Activated CD4-positive, alpha-beta T cell treated with anti-CD3 and anti-CD28 coated beads for 1 hour (primary cell): ENCODE data around the gene SEC23IP.

Experiments
- DNase-seq: peaks from one replicate; pipeline ENCODE4 v3.0.0-alpha.2; 2020

Gene SEC23IP

GRCh38 chr10:119942973-119943372 lies 50.4 kb downstream of the SEC23IP start:
- DNase-seq: no peak

GRCh38 chr10:119945805-119946204 lies 53.3 kb downstream of the SEC23IP start:
- no peak for DNase-seq

DNA sequence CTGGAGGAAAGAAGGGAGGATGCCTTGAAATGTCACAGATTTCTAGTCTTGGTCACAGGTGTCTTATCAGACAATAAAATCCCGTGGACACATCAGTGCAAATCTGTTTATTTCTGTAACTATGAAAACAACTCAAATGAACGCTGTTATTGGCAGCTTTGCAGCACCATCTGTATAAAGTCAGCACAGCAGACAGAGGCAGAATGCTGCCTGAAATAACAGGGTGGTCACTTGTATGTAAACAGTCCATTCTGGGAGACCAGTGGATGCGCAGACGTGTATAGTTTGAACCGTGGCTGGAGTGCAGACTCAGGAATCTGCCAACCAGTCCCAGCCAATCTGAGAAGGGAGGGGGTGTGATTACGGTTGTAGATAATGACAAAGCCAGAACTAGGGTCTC lies 54.8 kb downstream of the SEC23IP start:
- DNase-seq: no peak

GRCh38 chr10:119957451-119957850 lies 64.9 kb downstream of the SEC23IP start:
- DNase-seq: no peak

GRCh38 chr10:119962837-119963236 lies 70.3 kb downstream of the SEC23IP start:
- no peak for DNase-seq

DNA sequence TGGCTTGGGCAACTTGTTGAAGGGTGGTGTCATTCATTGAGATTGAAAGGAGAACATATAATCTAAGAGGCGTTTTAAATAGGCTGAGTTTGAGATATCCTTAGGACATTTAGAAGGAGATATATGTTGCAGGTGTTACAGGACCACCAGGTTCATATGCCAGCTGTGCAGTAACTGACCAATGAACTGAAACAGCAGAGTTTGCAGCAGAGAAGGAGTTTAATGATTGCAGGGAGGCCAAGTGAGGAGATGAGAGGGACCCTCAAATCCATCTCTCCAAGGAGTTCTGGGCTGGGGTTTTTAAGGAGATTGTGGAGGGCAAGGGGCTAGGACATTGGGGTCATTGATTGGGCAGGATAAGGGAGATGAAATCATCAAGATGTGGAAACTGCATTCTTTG lies 74.5 kb downstream of the SEC23IP start:
- DNase-seq: no peak

GRCh38 chr10:119969609-119970008 lies 77.1 kb downstream of the SEC23IP start:
- DNase-seq: no peak

GRCh38 chr10:119970107-119970506 lies 77.6 kb downstream of the SEC23IP start:
- DNase-seq: no peak

- DNase-seq: no peak
These were observed 78.4 kb downstream of the SEC23IP start for GRCh38 chr10:119970963-119971362.

GRCh38 chr10:119973281-119973680 lies 80.8 kb downstream of the SEC23IP start:
- DNase-seq: no peak

DNA sequence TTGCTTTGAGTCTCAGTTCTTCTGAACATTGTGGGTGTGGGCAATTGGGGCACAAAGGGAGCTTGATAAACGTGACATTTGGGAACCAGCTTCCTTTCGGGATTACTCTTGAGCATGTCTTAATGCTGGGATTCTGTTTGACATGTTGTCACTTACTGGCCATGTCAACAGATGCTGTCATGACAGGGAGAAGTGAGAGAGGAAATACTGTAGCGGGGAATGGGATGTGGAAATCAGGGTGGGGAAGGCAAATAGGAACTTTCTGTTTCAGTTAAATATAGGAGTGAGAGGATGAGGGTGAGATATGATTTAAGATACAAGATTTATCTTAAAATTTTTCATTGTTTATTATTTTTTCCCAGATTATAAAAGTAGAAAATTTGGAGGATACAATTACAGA lies 83.9 kb downstream of the SEC23IP start:
- DNase-seq: no peak

DNA sequence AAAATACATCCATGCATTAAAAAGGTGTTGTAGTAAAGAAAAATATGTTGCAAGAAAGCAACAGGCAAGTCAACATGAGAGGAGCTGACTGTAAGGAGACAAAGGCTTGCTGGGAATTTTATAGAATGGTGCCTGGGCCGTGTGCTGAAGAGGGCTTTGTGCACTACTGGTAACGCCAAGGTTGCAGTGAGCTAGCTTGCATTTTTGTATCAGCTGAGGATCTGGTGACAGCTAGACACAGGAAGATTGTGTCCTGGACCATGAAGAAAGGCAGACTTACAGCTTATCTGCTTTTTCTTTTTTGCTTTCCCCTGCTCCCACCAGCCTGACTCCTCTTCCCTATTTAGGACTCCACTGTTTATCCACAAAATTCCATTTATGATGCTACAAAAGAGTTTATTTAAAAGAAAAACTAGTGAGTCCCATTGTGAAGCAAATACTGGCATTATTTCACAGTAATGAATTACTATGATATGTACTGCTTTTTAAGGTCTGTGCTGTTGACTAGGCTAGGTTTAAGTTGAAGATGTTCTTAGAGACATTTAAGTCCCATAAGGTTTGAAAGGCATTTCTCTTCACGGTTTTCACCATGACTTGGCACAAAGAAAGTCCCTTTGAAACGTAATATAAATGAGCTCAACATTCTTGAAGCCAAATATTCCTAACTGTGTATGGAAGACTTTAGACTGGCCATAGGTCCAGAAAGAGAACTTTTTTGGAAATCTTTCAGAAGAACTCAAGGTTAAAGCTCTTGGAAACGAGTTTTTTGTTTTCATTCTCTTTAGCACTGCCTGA lies 88.6 kb downstream of the SEC23IP start:
- no peak for DNase-seq

- DNase-seq: no peak
These were observed 89.3 kb downstream of the SEC23IP start for GRCh38 chr10:119981826-119982225.

GRCh38 chr10:119988333-119988732 lies 95.8 kb downstream of the SEC23IP start:
- DNase-seq: no peak

GRCh38 chr10:119989966-119990365 lies 97.4 kb downstream of the SEC23IP start:
- DNase-seq: no peak

DNA sequence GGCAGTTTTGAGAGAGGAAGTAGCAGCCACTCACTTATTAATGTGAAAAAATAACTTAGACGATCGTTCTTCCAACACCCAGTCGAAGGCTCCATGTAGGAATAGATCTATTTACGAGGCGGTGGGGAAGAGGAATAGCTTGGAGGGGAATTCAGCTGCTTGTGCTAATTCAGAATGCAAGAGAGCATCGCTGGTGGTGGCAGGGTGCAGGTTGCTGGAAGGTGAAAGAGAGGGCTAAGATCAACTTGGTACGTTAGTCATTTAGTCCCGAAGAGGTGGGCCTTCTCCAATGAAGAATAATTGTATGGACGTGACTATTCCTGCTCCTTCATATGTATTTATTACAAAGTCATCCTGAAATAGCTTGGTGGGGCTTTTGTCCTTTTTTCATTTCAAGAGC lies 98.5 kb downstream of the SEC23IP start:
- DNase-seq: no peak

GRCh38 chr10:119991816-119992215 lies 99.3 kb downstream of the SEC23IP start:
- DNase-seq: no peak
